UCSD-AML1 (cell line): ENCODE results near the gene DNAJC25.
"Not testable (repeated sequence)": the region's sequence is repeated elsewhere in the genome, so short reads cannot be mapped to it uniquely, and the experiment has no call there.

Experiments used
- DNase-seq: peaks from one replicate; lab custom pipeline; 2025; ENCODE audit not compliant: unreplicated experiment; lab: John Stamatoyannopoulos, UW

The DNAJC25 gene

GRCh38 chr9:111663301-111663823 is 32.2 kb downstream of the DNAJC25 start:
- no peak for DNase-seq

GRCh38 chr9:111668026-111668573 is 37.0 kb downstream of the DNAJC25 start:
- no peak for DNase-seq

GRCh38 chr9:111668601-111669000 is 37.5 kb downstream of the DNAJC25 start:
- DNase-seq: not testable (repeated sequence)

GRCh38 chr9:111674319-111674718 is 43.2 kb downstream of the DNAJC25 start:
- DNase-seq: no peak

GRCh38 chr9:111676116-111676515 is 45.0 kb downstream of the DNAJC25 start:
- no peak for DNase-seq

- no peak for DNase-seq
These were observed 47.2 kb downstream of the DNAJC25 start for GRCh38 chr9:111678293-111678692.

- DNase-seq: no peak
These were observed 48.1 kb downstream of the DNAJC25 start for GRCh38 chr9:111679199-111679598.

GRCh38 chr9:111683392-111683791 is 52.3 kb downstream of the DNAJC25 start:
- no peak for DNase-seq

GRCh38 chr9:111691672-111692329 is 60.7 kb downstream of the DNAJC25 start:
- no peak for DNase-seq

GRCh38 chr9:111696796-111697195 is 65.7 kb downstream of the DNAJC25 start:
- no peak for DNase-seq

- no peak for DNase-seq
These were observed 69.6 kb downstream of the DNAJC25 start for GRCh38 chr9:111700776-111701175.
